ENCODE measurements around the gene IL1RN.

The IL1RN gene

DNA sequence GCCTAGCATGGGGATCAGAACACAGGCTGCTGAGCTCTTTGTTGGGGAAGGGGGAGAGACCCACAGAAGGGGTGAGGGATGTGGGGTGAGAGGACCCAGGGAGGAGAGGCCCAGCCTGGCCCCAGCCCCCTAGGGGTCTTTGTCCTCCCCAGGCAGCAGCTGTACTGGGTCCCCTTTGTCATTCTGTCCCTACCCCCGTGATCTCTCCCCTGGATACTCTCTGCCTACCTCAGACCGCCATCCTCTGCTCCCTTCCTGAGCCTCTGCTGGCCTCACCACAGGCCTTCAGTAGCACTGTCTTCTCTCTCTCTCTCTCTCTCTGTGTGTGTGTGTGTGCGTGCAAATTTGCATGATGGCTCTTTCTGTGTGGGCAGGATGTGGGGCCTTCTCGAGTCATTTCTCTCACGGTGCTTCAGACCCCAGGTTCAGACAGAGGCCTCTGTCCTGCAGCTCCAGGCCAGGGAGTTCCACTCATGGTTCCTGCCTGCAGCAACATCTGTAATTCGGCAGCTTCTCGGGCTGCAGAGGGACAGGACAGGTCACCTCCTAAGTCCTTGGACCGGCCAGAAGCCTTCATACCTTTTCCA lies 47.7 kb downstream of the IL1RN start:
- no peak for DNase-seq (ENCODE audit: low spot score)

DNA sequence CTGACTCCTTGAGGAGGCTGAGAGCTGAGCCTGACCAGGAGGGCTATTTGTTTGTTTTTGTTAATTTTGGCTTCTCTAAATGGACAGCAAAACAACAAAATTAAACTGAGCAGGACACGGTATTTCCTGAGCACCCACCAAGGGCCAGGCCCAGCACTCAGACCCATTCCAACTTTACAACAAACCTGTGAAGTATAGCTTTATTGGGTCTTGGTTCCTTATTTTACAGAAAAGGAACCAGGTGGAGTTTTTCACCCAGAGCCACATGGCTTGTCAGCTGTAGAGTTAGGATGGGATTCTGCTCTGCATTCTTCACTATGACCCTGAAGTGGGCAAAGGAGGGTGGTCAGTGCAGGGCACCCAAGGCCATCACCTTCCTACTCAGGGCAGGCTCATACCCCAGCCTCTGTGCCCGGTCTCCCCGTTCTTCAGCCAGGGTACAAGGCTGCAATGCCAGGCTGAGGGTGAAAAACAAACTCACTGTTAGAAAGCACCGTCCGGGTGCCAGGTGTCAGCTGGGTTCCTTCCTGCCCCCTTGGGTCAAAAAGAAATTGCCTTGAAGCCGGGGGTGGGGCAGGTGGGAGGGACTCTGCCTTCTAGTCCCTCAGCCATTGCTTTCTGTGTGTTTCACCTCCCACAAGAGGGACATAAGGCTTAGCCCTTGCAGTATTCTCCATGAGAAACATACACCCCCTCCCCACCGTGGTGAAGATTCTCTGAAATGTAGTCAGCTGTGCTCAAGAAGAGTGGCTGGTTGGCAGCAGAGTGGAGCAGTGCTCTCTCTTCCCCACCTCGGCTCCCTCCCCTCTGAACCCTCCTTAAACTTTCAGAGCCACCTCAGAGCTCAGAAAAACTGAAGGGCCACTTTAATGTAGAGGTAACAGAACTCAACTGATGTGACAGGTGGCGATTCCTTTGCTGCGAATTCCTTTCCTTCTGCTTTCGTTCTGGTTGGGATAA lies 48.6 kb downstream of the IL1RN start:
- DNase-seq (ENCODE audit: low spot score) = no peak

DNA sequence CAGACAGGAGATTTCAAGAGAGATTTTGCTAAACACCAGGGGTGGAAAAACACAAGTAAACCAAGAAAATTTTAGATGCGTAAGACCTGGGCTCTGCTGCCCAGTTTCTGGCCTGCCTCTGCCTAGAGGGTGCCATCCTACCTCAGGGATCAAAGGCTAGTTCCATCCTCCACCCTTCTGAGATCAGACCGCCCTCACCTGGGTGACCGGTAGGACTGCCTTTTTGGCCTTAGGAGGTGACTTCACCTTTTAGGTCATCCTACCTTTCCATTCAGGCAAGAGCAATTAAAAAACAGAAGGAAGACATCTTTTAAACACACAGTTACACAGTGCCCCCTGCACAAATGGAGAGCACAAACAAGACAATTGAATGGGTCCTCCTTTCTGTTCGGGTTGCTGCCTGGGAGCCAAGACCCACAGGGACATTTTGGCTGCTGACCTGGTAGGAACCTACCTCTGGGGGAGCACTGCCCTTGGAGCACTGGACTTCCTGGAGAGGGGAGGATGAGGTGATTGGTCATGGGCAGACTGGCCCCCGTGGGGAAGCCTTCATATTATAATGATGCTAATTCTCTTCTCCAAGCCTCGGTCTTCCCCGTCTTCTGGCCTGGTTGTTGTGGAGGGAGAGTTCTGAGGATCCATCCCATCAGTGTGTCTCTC lies 49.4 kb downstream of the IL1RN start:
- no peak for DNase-seq (ENCODE audit: low spot score)

DNA sequence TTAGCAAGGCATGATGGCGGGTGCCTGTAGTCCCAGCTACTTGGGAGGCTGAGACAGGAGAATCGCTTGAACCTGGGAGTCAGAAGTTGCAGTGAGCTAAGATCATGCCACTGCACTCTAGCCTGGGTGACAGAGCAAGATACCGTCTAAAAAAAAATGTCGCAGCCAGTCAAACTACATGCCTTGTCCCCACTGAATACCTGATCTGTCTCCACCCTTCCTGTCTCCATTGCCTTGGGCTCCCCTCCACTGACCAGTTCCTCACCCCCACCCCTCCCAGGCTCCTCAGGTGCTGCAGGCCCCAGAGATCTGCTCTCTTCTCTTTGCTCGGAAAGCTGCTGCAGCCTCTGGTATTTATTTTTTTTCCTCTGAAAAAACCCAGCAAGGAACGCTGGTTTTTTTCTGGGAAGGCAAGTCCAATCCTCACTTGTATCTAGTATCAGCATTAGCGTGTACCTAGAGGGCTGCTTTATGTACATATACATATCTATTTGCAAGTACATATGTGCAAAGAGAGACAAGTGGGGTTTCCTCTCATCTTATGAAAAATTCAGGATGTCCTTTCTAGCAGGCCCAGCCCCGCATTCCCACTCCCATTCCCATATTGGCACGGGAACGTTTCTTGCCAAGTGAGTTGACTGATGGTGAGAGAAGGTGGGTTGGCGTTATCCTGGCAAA lies 50.8 kb downstream of the IL1RN start:
- no peak for DNase-seq (ENCODE audit: low spot score)

DNA sequence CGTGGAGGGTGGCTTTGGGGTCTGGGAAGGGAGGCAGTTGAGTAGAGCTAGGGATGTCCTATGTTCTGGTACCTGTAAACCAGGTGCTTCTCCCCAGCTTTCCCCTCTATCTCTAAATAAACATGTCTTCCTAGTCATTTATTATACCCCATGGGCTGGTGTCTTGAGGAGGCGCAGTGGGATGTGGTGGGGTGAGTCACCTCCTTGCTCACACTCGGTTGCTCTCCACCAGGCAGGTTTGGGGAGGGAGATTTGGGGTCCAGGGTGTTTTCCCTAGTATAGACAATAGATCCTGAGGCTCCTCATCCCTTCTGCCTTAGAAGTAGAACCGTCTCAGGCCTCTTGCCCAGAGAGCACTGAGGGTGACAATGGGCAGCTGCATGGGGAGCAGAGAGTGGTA lies 51.5 kb downstream of the IL1RN start:
- no peak for DNase-seq (ENCODE audit: low spot score)

DNA sequence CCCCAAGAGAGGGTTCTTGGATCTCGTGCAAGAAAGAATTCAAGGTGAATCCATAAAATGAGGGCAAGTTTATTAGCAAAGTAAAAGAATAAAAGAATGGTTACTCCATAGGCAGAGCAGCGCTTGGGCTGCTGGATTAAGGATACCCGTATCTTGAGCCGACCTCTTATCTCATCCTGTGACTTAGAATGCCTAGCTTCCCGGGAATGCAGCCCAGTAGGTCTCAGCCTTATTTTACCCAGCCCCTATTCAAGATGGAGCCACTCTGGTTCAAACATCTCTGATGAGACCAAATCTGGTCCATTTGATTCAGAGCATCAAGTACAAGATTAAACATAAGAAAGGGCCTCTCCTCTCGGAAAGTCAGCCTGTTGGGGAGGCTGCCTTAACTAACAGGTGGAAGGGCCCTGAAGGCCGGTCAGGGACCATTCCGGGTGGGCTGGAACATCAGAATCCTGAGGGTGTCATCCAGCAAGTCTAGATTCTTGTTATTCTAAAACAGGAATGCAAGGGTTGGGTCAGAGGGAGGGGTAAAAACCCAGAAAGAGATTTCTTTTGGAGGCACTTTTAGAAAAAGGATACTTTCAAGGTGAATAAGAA lies 52.1 kb downstream of the IL1RN start:
- no peak for DNase-seq (ENCODE audit: low spot score)

DNA sequence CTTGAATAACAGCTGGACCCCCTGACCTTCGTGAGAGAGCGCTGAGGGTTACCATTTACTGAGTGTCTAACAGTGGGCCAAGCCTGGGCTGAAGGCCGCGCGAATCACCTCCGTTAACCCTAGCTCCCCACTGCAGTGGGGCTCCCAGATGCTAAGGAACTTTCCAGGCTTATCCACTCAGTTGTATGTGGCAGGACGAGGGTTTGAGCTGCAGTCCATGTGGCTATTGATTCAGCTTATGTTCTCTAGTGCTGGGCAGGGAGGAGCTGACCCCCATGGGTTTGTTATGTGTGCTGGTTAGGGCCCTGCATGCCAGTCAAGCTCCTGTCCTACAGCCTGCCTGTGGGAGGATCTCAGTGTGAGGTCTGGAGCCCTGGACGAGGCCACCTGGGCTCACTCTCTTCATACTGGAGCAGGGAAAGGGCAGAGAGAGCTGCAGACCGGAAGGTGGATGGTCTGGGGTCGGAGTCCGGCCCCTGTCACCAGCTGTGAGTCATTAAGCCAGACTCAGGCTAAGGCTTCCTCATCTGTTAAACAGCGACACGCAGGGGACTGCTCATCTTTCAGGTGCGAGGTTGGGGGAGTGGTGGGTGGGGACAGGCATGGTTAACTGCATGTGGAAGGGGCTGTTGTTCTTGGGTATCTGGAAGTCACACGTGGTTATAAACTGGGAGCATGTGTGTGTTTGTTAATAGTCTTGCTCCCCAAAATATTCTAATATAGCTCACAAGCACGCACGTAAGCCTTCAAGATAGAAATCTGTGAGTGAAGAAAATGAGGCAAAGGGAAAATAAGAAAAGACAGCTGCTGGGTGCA lies 52.9 kb downstream of the IL1RN start:
- no peak for DNase-seq (ENCODE audit: low spot score)

DNA sequence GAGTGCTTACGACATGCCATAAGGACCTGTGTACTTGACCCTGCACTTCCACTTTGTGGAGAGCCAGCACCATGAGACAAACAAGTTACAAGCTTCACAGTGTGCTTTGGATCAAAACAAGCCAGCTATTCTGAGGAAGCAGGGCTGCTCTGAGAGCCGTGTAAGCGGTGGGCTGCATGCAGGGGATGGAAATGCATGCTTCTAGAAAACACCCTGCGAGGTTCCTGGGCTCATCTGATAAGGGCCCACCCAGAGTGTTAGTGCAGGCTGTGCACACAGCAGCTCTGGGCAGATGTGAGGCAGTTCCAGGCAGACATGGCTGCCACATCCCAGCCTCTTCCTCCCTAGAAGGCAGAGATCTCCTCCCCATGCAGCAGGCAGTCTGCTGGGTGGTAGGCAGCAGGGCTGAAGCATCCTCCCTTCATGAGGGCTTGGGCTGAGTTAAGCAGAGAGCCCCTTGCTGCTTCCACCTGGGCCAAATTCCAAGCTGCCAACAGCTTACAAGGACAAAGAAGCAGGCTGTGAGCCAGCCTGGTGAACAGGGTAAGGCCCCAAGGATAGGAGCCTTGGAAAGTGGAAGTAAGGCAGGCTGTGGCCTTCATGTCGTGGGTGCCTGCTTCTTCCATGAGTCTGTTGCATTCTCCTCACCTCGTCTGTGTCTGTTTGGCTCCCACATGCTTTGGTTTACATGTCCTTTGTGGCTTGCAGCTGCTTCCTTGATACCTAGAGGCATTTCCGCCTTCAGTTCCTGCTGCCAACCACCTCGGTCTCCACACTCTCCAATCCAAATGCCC lies 54.1 kb downstream of the IL1RN start:
- DNase-seq (ENCODE audit: low spot score) = no peak

DNA sequence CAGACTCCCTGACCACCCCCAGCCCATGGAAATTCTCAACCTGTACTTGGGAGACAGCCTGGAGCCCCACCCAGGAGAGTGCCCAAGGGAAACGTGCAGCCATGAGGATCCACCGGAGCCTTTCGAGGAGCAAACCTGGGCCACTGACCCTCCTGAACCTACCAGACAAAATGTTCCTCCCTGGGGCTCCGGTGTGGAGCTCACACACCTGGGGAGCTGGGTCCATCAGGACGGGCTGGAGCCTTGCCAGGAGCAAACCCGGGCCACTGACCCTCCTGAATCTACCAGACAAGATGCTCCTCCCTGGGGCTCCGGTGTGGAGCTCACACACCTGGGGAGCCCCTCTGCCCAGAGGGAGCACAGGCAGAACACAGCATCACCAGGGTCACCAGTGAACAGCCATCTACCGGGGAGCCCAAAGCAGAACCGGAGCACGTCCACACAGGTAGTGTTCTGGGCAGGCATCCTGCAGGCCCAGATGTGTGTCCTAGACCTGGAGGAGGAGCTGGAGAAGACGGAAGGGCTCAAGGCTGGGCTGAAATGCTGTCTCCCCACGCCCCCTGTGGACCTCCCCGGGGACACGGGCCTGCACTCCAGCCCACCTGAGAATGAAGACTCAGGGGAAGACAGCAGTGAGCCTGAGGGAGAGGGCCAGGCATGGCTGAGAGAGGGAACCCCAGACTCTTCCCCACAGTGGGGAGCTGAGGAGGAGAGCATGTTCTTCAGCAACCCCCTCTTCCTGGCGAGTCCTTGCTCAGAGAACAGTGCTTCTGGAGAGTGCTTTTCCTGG lies 55.3 kb downstream of the IL1RN start:
- DNase-seq (ENCODE audit: low spot score) = no peak

DNA sequence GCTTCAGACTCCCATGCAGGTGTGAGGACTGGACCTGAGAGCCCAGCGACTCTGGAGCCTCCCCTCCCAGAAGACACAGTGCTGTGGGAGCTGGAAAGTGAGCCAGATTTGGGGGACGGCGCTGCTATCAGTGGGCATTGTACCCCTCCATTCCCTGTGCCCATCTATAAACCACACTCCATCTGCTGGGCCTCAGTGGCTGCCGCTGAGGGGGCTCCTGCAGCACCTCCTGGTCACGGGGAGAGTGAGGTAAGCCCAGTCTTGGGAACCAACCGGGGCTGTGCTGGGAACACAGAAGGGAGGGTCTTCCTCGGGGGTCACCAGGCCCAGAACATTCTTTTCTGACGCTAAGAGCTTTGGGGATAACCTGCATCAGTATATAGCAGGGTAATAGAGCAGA lies 55.9 kb downstream of the IL1RN start:
- no peak for DNase-seq (ENCODE audit: low spot score)

Measured in AG08395 (cell line).